OCI-LY1 (cell line): ENCODE measurements around the gene OLA1.

Source experiments
- H2AFZ ChIP-seq: fragments of 200-600 bp; sonication (generic), shearing (Covaris generic); 2 replicates; pipeline ENCODE4 v1.6.0; 2014; ENCODE audit warnings: antibody characterized with exemption, mild to moderate bottlenecking, low read length
- H3F3A ChIP-seq: fragments of 200-600 bp; sonication (generic), shearing (Covaris generic); 2 replicates; pipeline ENCODE4 v1.6.0; 2014; ENCODE audit warnings: mild to moderate bottlenecking, antibody characterized with exemption, low read length, moderate library complexity; ENCODE audit not compliant: insufficient read depth
- H3K27ac ChIP-seq: fragments of 200-600 bp; sonication (generic); 2 replicates; pipeline ENCODE4 v1.5.1; 2014; ENCODE audit warnings: low read length, mixed run types, mild to moderate bottlenecking, low read depth; ENCODE audit not compliant: poor library complexity, severe bottlenecking
- H3K27me3 ChIP-seq: fragments of 200-600 bp; sonication (generic); 2 replicates; pipeline ENCODE4 v1.6.0; 2014; ENCODE audit warnings: antibody characterized with exemption, mild to moderate bottlenecking, low read length, moderate library complexity; ENCODE audit not compliant: insufficient read depth
- H3K36me3 ChIP-seq: fragments of 200-600 bp; sonication (generic); 2 replicates; pipeline ENCODE4 v1.6.1; 2014; ENCODE audit warnings: mild to moderate bottlenecking, antibody characterized with exemption, low read length, moderate library complexity, mixed read lengths; ENCODE audit not compliant: insufficient read depth
- H3K4me1 ChIP-seq: fragments of 200-600 bp; sonication (generic); 2 replicates; pipeline ENCODE4 v1.5.1; 2014; ENCODE audit warnings: mild to moderate bottlenecking, low read length, moderate library complexity; ENCODE audit not compliant: insufficient read depth, severe bottlenecking
- H3K4me2 ChIP-seq: fragments of 200-600 bp; sonication (generic), shearing (Covaris generic); 2 replicates; pipeline ENCODE4 v1.6.1; 2014; ENCODE audit warnings: low read length
- H3K4me3 ChIP-seq: fragments of 200-600 bp; sonication (generic); 2 replicates; pipeline ENCODE4 v1.5.1; 2014; ENCODE audit warnings: low read length, low read depth, mild to moderate bottlenecking, mixed read lengths; ENCODE audit not compliant: poor library complexity, severe bottlenecking
- H3K79me2 ChIP-seq: fragments of 200-600 bp; shearing (Covaris generic); 2 replicates; pipeline ENCODE4 v1.6.1; 2016; ENCODE audit warnings: mixed run types, low read length, mixed read lengths; ENCODE audit not compliant: insufficient read depth
- H3K9ac ChIP-seq: fragments of 200-600 bp; sonication (generic), shearing (Covaris generic); 2 replicates; pipeline ENCODE4 v1.6.1; 2014; ENCODE audit warnings: mild to moderate bottlenecking, low read length, mixed read lengths
- H3K9me2 ChIP-seq: fragments of 200-600 bp; sonication (generic), shearing (Covaris generic); 2 replicates; pipeline ENCODE4 v1.6.1; 2014; ENCODE audit warnings: low read depth, mild to moderate bottlenecking, low read length, mixed read lengths
- H3K9me3 ChIP-seq: fragments of 200-600 bp; shearing (Covaris generic); 2 replicates; pipeline ENCODE4 v1.6.1; 2014; ENCODE audit warnings: low read length, mixed read lengths
- H4K20me1 ChIP-seq: fragments of 200-600 bp; sonication (generic), shearing (Covaris generic); 2 replicates; pipeline ENCODE4 v1.6.0; 2016; ENCODE audit warnings: mild to moderate bottlenecking, low read length; ENCODE audit not compliant: insufficient read depth
- EZH2 ChIP-seq: fragments of 200-600 bp; sonication (generic), shearing (Covaris generic); IDR thresholded peaks from 2 replicates; pipeline ENCODE4 v1.8.0; 2017; ENCODE audit warnings: borderline replicate concordance, mixed run types, mild to moderate bottlenecking, antibody characterized with exemption, low read length, moderate library complexity, mixed read lengths
- TF ChIP-seq, protein P1 (sequence below): fragments of 200-600 bp; sonication (generic), shearing (Covaris generic); IDR thresholded peaks from 2 replicates; pipeline ENCODE4 v1.5.1; 2017; ENCODE audit warnings: mild to moderate bottlenecking, antibody characterized with exemption, low read length, moderate library complexity, mixed read lengths

The OLA1 gene

DNA sequence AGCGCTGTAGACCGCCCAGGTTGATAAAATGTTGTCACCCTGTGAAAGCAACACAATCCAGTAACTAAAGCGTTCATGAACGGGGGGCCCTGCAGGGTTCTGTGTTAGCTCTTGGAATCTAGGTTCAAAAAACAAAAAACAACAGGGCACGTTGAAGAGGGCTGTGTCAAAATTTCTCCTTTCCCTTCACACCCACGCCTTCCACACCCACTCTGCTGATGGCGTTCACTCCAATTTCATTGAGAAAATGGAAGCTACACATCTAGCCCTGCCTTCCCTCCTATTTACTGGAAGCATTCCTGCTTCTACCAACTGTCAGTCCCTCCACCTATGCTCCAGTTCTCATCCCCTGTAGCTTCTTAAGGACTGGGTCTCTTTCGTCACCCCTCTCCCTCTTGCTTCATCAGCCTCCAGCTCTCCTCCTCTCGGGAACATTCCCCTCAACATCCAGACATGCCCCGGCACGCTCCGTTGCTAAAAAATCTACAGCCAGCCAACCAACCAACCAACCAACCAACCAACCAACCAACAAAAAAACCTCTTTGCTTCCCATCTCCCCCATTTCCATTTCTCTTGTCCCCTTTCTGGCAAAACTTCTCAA lies 184.7 kb downstream of the OLA1 start:
- Histone ChIP-seq H3K9me2 (no peaks in the 10 kb centered on the region), H3K27me3 (no peaks in the 10 kb centered on the region; the same call in 1 of the 2 replicates), H3K79me2 (no peaks in the 10 kb centered on the region), H4K20me1 (no peaks in the 10 kb centered on the region), H3K36me3 (no peaks in the 10 kb centered on the region), H3K27ac (no peak overlapping the region), H2AFZ (no peak overlapping the region), H3K4me2 (no peak overlapping the region), H3F3A (no peaks in the 10 kb centered on the region), H3K4me1 (no peaks in the 10 kb centered on the region), H3K9me3 (0 out of 2 replicates have a peak, but pooled peaks cover 2% of the 10 kb centered on the region), H3K4me3 (no peak overlapping the region), H3K9ac (no peak overlapping the region)
- no peak for TF ChIP-seq EZH2
- TF ChIP-seq, protein P1, sequence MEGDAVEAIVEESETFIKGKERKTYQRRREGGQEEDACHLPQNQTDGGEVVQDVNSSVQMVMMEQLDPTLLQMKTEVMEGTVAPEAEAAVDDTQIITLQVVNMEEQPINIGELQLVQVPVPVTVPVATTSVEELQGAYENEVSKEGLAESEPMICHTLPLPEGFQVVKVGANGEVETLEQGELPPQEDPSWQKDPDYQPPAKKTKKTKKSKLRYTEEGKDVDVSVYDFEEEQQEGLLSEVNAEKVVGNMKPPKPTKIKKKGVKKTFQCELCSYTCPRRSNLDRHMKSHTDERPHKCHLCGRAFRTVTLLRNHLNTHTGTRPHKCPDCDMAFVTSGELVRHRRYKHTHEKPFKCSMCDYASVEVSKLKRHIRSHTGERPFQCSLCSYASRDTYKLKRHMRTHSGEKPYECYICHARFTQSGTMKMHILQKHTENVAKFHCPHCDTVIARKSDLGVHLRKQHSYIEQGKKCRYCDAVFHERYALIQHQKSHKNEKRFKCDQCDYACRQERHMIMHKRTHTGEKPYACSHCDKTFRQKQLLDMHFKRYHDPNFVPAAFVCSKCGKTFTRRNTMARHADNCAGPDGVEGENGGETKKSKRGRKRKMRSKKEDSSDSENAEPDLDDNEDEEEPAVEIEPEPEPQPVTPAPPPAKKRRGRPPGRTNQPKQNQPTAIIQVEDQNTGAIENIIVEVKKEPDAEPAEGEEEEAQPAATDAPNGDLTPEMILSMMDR: no peak

DNA sequence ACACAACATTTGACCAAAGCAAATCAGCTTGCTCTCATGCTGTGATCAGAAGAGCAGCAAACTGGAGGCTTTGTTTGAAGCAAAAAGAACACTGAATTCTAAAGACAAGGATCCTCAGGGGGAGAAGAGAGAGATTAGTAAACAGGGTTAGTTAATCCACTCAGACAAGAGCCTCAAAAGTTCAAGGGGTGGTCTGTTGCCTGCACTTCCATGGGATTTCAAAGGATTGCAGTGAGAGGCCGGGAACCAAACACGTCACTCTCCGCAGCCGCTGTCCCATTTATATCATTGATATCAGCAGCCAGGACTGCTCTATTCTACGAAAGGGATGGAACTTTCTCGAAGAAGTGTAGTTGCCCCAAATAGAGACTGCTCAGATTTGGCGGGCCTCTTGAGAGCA lies 185.4 kb downstream of the OLA1 start:
- Histone ChIP-seq H3K36me3 (no peaks in the 10 kb centered on the region), H3K9me3 (0 out of 2 replicates have a peak, but pooled peaks cover 3% of the 10 kb centered on the region), H3K4me2 (no peak overlapping the region), H4K20me1 (no peaks in the 10 kb centered on the region), H3K27me3 (no peaks in the 10 kb centered on the region; the same call in 1 of the 2 replicates), H3K9ac (no peak overlapping the region), H3F3A (no peaks in the 10 kb centered on the region), H3K4me3 (no peak overlapping the region), H3K9me2 (no peaks in the 10 kb centered on the region), H3K4me1 (no peaks in the 10 kb centered on the region), H3K27ac (no peak overlapping the region), H3K79me2 (no peaks in the 10 kb centered on the region), H2AFZ (no peak overlapping the region)
- TF ChIP-seq, protein P1: no peak
- no peak for TF ChIP-seq EZH2

DNA sequence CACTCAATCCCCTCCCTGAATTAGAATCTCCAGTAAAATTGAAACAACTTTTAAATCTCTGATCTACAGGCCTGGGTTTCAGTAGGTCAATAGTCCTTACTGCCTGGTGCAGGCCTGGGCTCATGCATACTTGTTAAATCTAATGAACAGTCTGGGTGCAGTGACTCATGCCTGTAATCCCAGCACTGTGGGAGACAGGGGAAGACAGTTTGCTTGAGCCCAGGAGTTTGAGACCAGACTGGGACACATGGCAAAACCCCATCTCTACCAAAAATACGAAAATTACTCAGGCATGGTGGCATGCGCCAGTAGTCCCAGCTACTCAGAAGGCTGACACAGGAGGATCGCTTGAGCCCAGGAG lies 188.5 kb downstream of the OLA1 start:
- H3K9me3 ChIP-seq: 0 out of 2 replicates have a peak, but pooled peaks cover 3% of the 10 kb centered on the region
- H3K4me3 ChIP-seq: no peak overlapping the region
- no peaks in the 10 kb centered on the region for H3K9me2 ChIP-seq
- H3K4me1 ChIP-seq: no peaks in the 10 kb centered on the region
- no peak overlapping the region for H3K4me2 ChIP-seq
- no peak overlapping the region for H3K27ac ChIP-seq
- no peaks in the 10 kb centered on the region for H3F3A ChIP-seq
- H3K9ac ChIP-seq: no peak overlapping the region
- no peak overlapping the region for H2AFZ ChIP-seq
- no peaks in the 10 kb centered on the region; the same call in 1 of the 2 replicates for H3K27me3 ChIP-seq
- TF ChIP-seq EZH2: no peak
- TF ChIP-seq, protein P1: no peak
- no peaks in the 10 kb centered on the region for H3K79me2 ChIP-seq
- H4K20me1 ChIP-seq: no peaks in the 10 kb centered on the region
- no peaks in the 10 kb centered on the region for H3K36me3 ChIP-seq
